ENCODE results near the gene GPC2.

GPC2 gene

DNA sequence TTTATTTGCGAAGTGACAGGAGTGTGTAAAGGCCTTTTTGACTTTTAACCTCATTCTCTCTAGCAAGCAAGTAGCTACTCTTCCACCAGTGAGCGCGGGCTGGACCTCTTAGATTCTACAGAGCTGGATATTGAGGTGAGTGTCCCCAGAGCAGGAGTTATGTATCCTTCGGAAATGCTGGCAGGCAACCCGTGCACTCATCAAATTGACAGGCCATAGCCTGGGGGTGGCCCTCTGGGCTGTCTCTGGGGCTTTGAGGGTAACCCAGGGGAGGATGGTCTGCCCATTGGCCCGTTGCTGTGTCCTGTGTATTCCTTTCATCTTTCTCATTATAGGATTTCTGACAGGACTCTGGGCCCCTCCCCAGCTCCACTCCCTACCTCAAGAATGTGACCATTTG, 36.5 kb upstream of the GPC2 start:
- no peak for TF ChIP-seq CTCF (IDR thresholded peaks at IDR 0.05)
- Mint-ChIP-seq H3K27me3 (ENCODE audit: low read depth, poor library complexity) (peaks cover 6% of the 10 kb centered on the region), H3K27ac (peak overlapping the region; percentile 46), H3K4me1 (peaks cover 56% of the 10 kb centered on the region), H3K4me3 (no peak overlapping the region), H3K36me3 (ENCODE audit: low read depth) (no peaks in the 10 kb centered on the region), H3K9me3 (no peaks in the 10 kb centered on the region)
- no peak for DNase-seq

GRCh38 chr7:100212631-100213286, 35.6 kb upstream of the GPC2 start:
- Mint-ChIP-seq H3K27me3 (ENCODE audit: low read depth, poor library complexity) (peaks cover 10% of the 10 kb centered on the region), H3K27ac (no peak overlapping the region), H3K4me3 (no peak overlapping the region), H3K9me3 (no peaks in the 10 kb centered on the region), H3K4me1 (peaks cover 59% of the 10 kb centered on the region), H3K36me3 (ENCODE audit: low read depth) (no peaks in the 10 kb centered on the region)
- no peak for DNase-seq
- no peak for TF ChIP-seq CTCF (IDR thresholded peaks at IDR 0.05)

- Mint-ChIP-seq H3K4me1 (peaks cover 52% of the 10 kb centered on the region), H3K27ac (peak overlapping the region; percentile 49), H3K27me3 (ENCODE audit: low read depth, poor library complexity) (peaks cover 9% of the 10 kb centered on the region), H3K4me3 (no peak overlapping the region), H3K36me3 (ENCODE audit: low read depth) (no peaks in the 10 kb centered on the region), H3K9me3 (no peaks in the 10 kb centered on the region)
- TF ChIP-seq CTCF (IDR thresholded peaks at IDR 0.05), result no peak
- no peak for DNase-seq
Observed at GRCh38 chr7:100211342-100211780, 34.2 kb upstream of the GPC2 start.

DNA sequence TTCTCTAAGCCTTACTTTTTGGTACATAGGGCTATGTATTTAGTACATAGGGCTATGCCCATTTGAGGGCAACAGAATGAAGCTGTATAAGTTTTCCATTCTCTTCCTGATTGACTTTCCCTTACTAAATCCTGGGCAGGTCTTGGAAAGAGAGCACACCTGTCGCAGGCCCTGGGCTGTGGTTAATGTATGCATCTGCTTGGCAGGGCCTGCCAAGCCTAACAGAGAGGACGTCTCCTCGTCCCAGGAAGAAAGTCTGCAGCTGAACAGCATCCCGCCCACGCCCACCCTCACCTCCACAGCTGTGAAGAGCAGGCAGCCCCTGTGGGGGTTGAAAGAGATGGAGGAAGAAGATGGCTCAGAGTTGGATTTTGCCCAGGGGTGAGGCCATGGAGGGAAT, 33.6 kb upstream of the GPC2 start:
- no peaks in the 10 kb centered on the region for H3K36me3 Mint-ChIP-seq (ENCODE audit: low read depth)
- no peaks in the 10 kb centered on the region for H3K9me3 Mint-ChIP-seq
- peaks cover 51% of the 10 kb centered on the region for H3K4me1 Mint-ChIP-seq
- H3K27me3 Mint-ChIP-seq (ENCODE audit: low read depth, poor library complexity), result peaks cover 9% of the 10 kb centered on the region
- no peak for TF ChIP-seq CTCF (IDR thresholded peaks at IDR 0.05)
- no peak overlapping the region for H3K4me3 Mint-ChIP-seq
- no peak overlapping the region for H3K27ac Mint-ChIP-seq
- DNase-seq, result no peak

DNA sequence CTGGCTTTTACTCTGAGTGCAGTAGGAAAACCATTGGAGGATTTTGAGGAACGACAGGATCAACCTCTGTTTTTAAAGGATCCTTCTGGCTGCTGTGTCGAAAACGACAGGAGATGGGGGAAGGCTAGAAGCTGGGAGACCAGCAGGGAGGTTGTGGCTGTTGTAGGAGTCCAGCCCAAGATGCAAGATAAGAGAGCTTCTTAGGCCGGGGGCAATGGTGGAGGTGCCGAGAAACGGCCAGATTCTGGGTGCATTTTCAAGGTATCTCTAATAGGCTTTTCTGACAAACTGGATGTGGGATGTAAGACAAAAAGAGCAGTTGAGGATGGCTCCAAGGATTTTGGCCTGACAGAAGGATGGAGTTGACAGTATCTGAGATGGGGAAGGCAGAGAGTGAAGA, 32.3 kb upstream of the GPC2 start:
- H3K27ac Mint-ChIP-seq, result no peak overlapping the region
- DNase-seq, result no peak
- no peak for TF ChIP-seq CTCF (IDR thresholded peaks at IDR 0.05)
- no peak overlapping the region for H3K4me3 Mint-ChIP-seq
- H3K36me3 Mint-ChIP-seq (ENCODE audit: low read depth), result no peaks in the 10 kb centered on the region
- peaks cover 9% of the 10 kb centered on the region for H3K27me3 Mint-ChIP-seq (ENCODE audit: low read depth, poor library complexity)
- H3K4me1 Mint-ChIP-seq, result peaks cover 38% of the 10 kb centered on the region
- no peaks in the 10 kb centered on the region for H3K9me3 Mint-ChIP-seq

GRCh38 chr7:100208911-100209408, 31.8 kb upstream of the GPC2 start:
- Mint-ChIP-seq H3K9me3 (no peaks in the 10 kb centered on the region), H3K4me1 (peaks cover 32% of the 10 kb centered on the region), H3K27ac (no peak overlapping the region), H3K4me3 (no peak overlapping the region), H3K36me3 (ENCODE audit: low read depth) (no peaks in the 10 kb centered on the region), H3K27me3 (ENCODE audit: low read depth, poor library complexity) (peaks cover 11% of the 10 kb centered on the region)
- no peak for DNase-seq
- no peak for TF ChIP-seq CTCF (IDR thresholded peaks at IDR 0.05)

Data from nephron progenitor cell (in vitro differentiated cells).